ENCODE data around the gene CFAP70. TPM values are rescaled to one million over a fixed set of nuclear protein-coding genes. Genes with fewer than 3 reads are reported as not detected.

Gene CFAP70
- total and polyA plus RNA-seq, 4 donors, result 0.25 to 2.8 (median 1.7) TPM

GRCh38 chr10:73210395-73211105, 148.1 kb downstream of the CFAP70 start:
- intact Hi-C loops (cut with DNase I), result no loop called here
- Histone ChIP-seq H3K36me3 (ENCODE audit: control insufficient read depth in 1 of 2, insufficient read depth in 2 of 2, low read length in 1 of 2) (no peaks in the 10 kb centered on the region), H3K4me3 (ENCODE audit: low read length in 2 of 2) (no peak overlapping the region), H3K9me3 (ENCODE audit: control insufficient read depth, low read length) (no peaks in the 10 kb centered on the region), H3K27ac (ENCODE audit: low read depth in 1 of 2, low read length in 2 of 2) (no peak overlapping the region), H3K4me1 (ENCODE audit: control insufficient read depth in 1 of 2, insufficient read depth in 2 of 2, low read length in 2 of 2) (no peaks in the 10 kb centered on the region), H3K27me3 (ENCODE audit: control insufficient read depth in 1 of 2, insufficient read depth in 2 of 2, low read length in 1 of 2) (no peaks in the 10 kb centered on the region)
- DNase-seq (no peak), ATAC-seq (ENCODE audit: low FRiP score) (no peak)
- 94 to 95% methylated on average over 3 of the region's 3 CpGs for WGBS, 2 donors

GRCh38 chr10:73209705-73210104, 149.0 kb downstream of the CFAP70 start:
- H3K4me1 ChIP-seq (ENCODE audit: control insufficient read depth in 1 of 2, insufficient read depth in 2 of 2, low read length in 2 of 2), result no peaks in the 10 kb centered on the region
- no peaks in the 10 kb centered on the region for H3K36me3 ChIP-seq (ENCODE audit: control insufficient read depth in 1 of 2, insufficient read depth in 2 of 2, low read length in 1 of 2)
- ATAC-seq (ENCODE audit: low FRiP score), result no peak
- H3K9me3 ChIP-seq (ENCODE audit: control insufficient read depth, low read length), result no peaks in the 10 kb centered on the region
- H3K27ac ChIP-seq (ENCODE audit: low read depth in 1 of 2, low read length in 2 of 2), result no peak overlapping the region
- intact Hi-C loops (cut with DNase I), result no loop called here
- no peaks in the 10 kb centered on the region for H3K27me3 ChIP-seq (ENCODE audit: control insufficient read depth in 1 of 2, insufficient read depth in 2 of 2, low read length in 1 of 2)
- H3K4me3 ChIP-seq (ENCODE audit: low read length in 2 of 2), result no peak overlapping the region
- 50 to 52% methylated on average over 1 of the region's 1 CpG for WGBS, 2 donors
- DNase-seq, result no peak

GRCh38 chr10:73207883-73208282, 150.8 kb downstream of the CFAP70 start:
- DNase-seq, result no peak
- intact Hi-C loops (cut with DNase I), result no loop called here
- H3K9me3 ChIP-seq (ENCODE audit: control insufficient read depth, low read length), result no peaks in the 10 kb centered on the region
- no peaks in the 10 kb centered on the region for H3K4me1 ChIP-seq (ENCODE audit: control insufficient read depth in 1 of 2, insufficient read depth in 2 of 2, low read length in 2 of 2)
- no peak overlapping the region for H3K4me3 ChIP-seq (ENCODE audit: low read length in 2 of 2)
- H3K36me3 ChIP-seq (ENCODE audit: control insufficient read depth in 1 of 2, insufficient read depth in 2 of 2, low read length in 1 of 2), result no peaks in the 10 kb centered on the region
- 94 to 96% methylated on average over 2 of the region's 2 CpGs for WGBS, 2 donors
- no peak overlapping the region for H3K27ac ChIP-seq (ENCODE audit: low read depth in 1 of 2, low read length in 2 of 2)
- no peaks in the 10 kb centered on the region for H3K27me3 ChIP-seq (ENCODE audit: control insufficient read depth in 1 of 2, insufficient read depth in 2 of 2, low read length in 1 of 2)
- peak; percentile 33 for ATAC-seq (ENCODE audit: low FRiP score)

- Histone ChIP-seq H3K4me1 (ENCODE audit: control insufficient read depth in 1 of 2, insufficient read depth in 2 of 2, low read length in 2 of 2) (no peaks in the 10 kb centered on the region), H3K4me3 (ENCODE audit: low read length in 2 of 2) (no peak overlapping the region), H3K36me3 (ENCODE audit: control insufficient read depth in 1 of 2, insufficient read depth in 2 of 2, low read length in 1 of 2) (no peaks in the 10 kb centered on the region), H3K27me3 (ENCODE audit: control insufficient read depth in 1 of 2, insufficient read depth in 2 of 2, low read length in 1 of 2) (no peaks in the 10 kb centered on the region), H3K9me3 (ENCODE audit: control insufficient read depth, low read length) (no peaks in the 10 kb centered on the region), H3K27ac (ENCODE audit: low read depth in 1 of 2, low read length in 2 of 2) (no peak overlapping the region)
- no peak for DNase-seq
- no peak for ATAC-seq (ENCODE audit: low FRiP score)
- intact Hi-C loops (cut with DNase I), result no loop called here
- WGBS, 2 donors, result 98% methylated on average over 5 of the region's 5 CpGs
Observed at GRCh38 chr10:73206385-73206784, 152.3 kb downstream of the CFAP70 start.

GRCh38 chr10:73205890-73206289, 152.8 kb downstream of the CFAP70 start:
- no peak overlapping the region for H3K27ac ChIP-seq (ENCODE audit: low read depth in 1 of 2, low read length in 2 of 2)
- no peaks in the 10 kb centered on the region for H3K4me1 ChIP-seq (ENCODE audit: control insufficient read depth in 1 of 2, insufficient read depth in 2 of 2, low read length in 2 of 2)
- no peaks in the 10 kb centered on the region for H3K27me3 ChIP-seq (ENCODE audit: control insufficient read depth in 1 of 2, insufficient read depth in 2 of 2, low read length in 1 of 2)
- no peak overlapping the region for H3K4me3 ChIP-seq (ENCODE audit: low read length in 2 of 2)
- DNase-seq (no peak), ATAC-seq (ENCODE audit: low FRiP score) (no peak)
- H3K36me3 ChIP-seq (ENCODE audit: control insufficient read depth in 1 of 2, insufficient read depth in 2 of 2, low read length in 1 of 2), result no peaks in the 10 kb centered on the region
- WGBS, 2 donors, result 97% methylated on average over 1 of the region's 1 CpG
- H3K9me3 ChIP-seq (ENCODE audit: control insufficient read depth, low read length), result no peaks in the 10 kb centered on the region
- intact Hi-C loops (cut with DNase I), result no loop called here

GRCh38 chr10:73205081-73205480, 153.6 kb downstream of the CFAP70 start:
- Histone ChIP-seq H3K27ac (ENCODE audit: low read depth in 1 of 2, low read length in 2 of 2) (no peak overlapping the region), H3K27me3 (ENCODE audit: control insufficient read depth in 1 of 2, insufficient read depth in 2 of 2, low read length in 1 of 2) (no peaks in the 10 kb centered on the region), H3K9me3 (ENCODE audit: control insufficient read depth, low read length) (no peaks in the 10 kb centered on the region), H3K36me3 (ENCODE audit: control insufficient read depth in 1 of 2, insufficient read depth in 2 of 2, low read length in 1 of 2) (no peaks in the 10 kb centered on the region), H3K4me1 (ENCODE audit: control insufficient read depth in 1 of 2, insufficient read depth in 2 of 2, low read length in 2 of 2) (no peaks in the 10 kb centered on the region), H3K4me3 (ENCODE audit: low read length in 2 of 2) (no peak overlapping the region)
- ATAC-seq (ENCODE audit: low FRiP score), result no peak
- intact Hi-C loops (cut with DNase I), result no loop called here
- no peak for DNase-seq
- 83 to 90% methylated on average over 3 of the region's 3 CpGs for WGBS, 2 donors

Other genes with a start within 250 kb of the CFAP70 start
- 1 to 10 TPM; 1.1 to 1.7 TPM for gene NUDT13, start 248.4 kb downstream of the CFAP70 start, total RNA-seq
- gene NUDT13, start 248.4 kb downstream of the CFAP70 start, polyA plus RNA-seq, result 1 to 10 TPM; 2.4 to 3.6 TPM
- 10 to 100 TPM; 23.7 to 25.8 TPM for gene ECD, start 190.9 kb downstream of the CFAP70 start, total RNA-seq
- gene ECD, start 190.9 kb downstream of the CFAP70 start, polyA plus RNA-seq, result 10 to 100 TPM in 1 of 2 donors, 1 to 10 TPM in 1; 9.9 to 10.8 TPM
- 10 to 100 TPM; 20.0 to 22.7 TPM for gene FAM149B1, start 190.7 kb downstream of the CFAP70 start, total RNA-seq
- 10 to 100 TPM; 21.1 to 22.4 TPM for gene FAM149B1, start 190.7 kb downstream of the CFAP70 start, polyA plus RNA-seq
- 10 to 100 TPM in 1 of 2 donors, 1 to 10 TPM in 1; 9.5 to 12.4 TPM for gene DNAJC9, start 111.6 kb downstream of the CFAP70 start, total RNA-seq
- 10 to 100 TPM in 1 of 2 donors, 1 to 10 TPM in 1; 8.0 to 13.5 TPM for gene DNAJC9, start 111.6 kb downstream of the CFAP70 start, polyA plus RNA-seq
- 10 to 100 TPM; 41.9 to 44.8 TPM for gene MRPS16, start 106.2 kb downstream of the CFAP70 start, total RNA-seq
- 10 to 100 TPM; 39.5 to 45.7 TPM for gene MRPS16, start 106.2 kb downstream of the CFAP70 start, polyA plus RNA-seq
- 100 to 1,000 TPM; 116 to 125 TPM for gene ANXA7, start 55.2 kb upstream of the CFAP70 start, total RNA-seq
- gene ANXA7, start 55.2 kb upstream of the CFAP70 start, polyA plus RNA-seq, result 10 to 100 TPM; 72.4 to 88.3 TPM
- 1 to 10 TPM; 2.9 to 6.3 TPM for gene MSS51, start 74.7 kb upstream of the CFAP70 start, total RNA-seq
- 1 to 10 TPM; 1.7 to 1.8 TPM for gene MSS51, start 74.7 kb upstream of the CFAP70 start, polyA plus RNA-seq
- 10 to 100 TPM; 61.0 to 65.6 TPM for gene PPP3CB, start 137.2 kb upstream of the CFAP70 start, total RNA-seq
- gene PPP3CB, start 137.2 kb upstream of the CFAP70 start, polyA plus RNA-seq, result 10 to 100 TPM; 39.7 to 46.1 TPM
- gene USP54, start 232.5 kb upstream of the CFAP70 start, total RNA-seq, result 10 to 100 TPM; 32.6 to 45.7 TPM
- 1 to 10 TPM; 1.9 to 6.1 TPM for gene USP54, start 232.5 kb upstream of the CFAP70 start, polyA plus RNA-seq